ENCODE data around the gene CCDC178.

The CCDC178 gene

DNA sequence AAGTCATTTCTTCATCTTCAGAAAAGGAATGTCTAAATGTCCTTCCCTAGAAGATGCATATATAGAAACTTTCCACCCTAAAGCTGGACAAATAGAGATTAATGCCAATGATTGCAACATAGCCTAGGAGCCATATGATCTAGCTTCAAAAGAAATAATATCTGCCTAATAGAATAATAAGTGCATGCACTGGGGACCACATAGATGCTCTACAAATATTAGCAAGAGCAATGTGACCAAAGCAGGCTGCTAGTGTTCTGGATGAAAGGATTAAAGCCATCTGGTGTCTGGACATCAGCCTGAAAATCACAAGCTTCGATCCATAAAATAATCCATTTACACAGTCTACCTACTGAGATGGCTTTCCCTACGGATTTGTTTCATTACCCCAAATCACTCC lies 387.6 kb downstream of the CCDC178 start:
- no peak for DNase-seq (ENCODE audit: low read depth, low spot score)
- H3K4me3 ChIP-seq (ENCODE audit: low read length) = no peak overlapping the region

DNA sequence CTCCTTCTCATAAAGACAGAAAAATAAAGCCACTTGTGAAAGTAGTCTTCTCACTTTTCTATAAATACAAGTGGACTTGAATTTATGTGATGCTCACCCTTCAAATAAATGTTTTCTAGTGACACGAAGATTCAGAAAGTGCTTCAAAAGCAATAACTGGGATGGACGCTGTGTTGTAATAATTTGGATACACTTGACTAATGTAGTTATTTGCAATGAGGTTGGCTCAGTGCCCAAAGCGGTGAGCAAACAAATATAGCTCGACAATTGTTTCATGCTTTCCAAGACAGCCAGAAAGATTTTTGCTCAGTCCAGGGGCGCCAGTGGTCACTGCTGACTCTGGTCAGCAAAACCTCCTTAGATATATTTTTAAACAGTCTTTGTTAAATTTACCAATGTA lies 389.1 kb downstream of the CCDC178 start:
- DNase-seq (ENCODE audit: low read depth, low spot score) = no peak
- H3K4me3 ChIP-seq (ENCODE audit: low read length) = no peak overlapping the region

DNA sequence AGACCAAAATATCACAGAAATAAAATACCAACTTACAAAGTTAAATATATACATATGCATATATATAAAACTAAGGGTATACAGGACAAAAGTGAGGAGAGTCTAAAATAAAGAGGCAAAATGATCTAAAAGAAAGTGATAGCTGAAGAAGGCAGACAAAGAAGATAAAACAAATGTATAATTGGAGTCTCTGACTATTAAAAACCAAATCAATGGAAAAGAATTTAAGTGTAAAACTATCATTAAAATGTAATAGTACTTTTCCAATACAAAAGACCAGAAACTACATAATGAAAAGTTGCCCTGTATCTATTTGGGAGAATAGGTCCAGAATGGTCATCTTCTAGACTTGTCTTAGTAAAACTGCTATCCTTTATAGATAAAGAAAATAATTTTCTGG lies 400.3 kb downstream of the CCDC178 start:
- H3K4me3 ChIP-seq (ENCODE audit: low read length) = no peak overlapping the region
- DNase-seq (ENCODE audit: low read depth, low spot score) = no peak

DNA sequence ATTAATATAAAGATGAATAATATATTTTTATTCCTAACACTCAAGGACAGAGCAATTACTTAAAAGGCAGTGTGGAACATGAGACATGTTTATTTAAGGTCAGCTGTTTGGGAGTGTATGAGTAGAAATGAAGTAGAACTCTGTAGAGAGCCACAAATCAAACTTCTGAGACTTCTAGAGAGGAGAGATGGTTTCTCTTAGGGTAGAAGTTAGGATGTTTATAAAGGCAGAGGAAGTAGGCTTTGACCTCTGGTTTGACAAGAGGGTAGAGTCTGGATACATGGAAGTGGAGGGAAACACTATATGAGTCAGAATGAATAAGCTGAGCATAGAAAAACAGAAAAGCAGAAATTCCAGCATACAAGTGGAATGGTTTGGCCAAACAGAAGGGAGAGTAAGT lies 405.6 kb downstream of the CCDC178 start:
- H3K4me3 ChIP-seq (ENCODE audit: low read length) = no peak overlapping the region
- no peak for DNase-seq (ENCODE audit: low read depth, low spot score)

DNA sequence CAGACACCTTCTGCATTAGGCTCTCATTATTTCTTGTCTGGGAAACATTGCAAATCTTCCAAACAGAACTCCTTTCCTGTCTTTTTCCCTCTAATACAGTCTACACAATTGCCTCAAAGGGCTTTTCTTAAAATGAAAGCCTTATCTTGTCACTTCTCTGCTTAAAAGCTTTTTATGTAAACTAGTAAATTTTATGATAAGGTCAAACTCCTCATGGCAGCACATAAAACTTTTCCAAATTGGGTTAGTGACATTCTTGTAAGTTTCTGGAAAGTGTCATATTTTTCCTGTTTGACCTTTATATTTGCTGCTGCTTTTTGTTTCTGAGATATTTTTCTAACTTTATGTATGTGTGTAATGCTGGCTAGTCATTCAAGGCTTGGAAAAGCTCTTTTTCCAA lies 406.3 kb downstream of the CCDC178 start:
- DNase-seq (ENCODE audit: low read depth, low spot score) = no peak
- H3K4me3 ChIP-seq (ENCODE audit: low read length) = no peak overlapping the region

DNA sequence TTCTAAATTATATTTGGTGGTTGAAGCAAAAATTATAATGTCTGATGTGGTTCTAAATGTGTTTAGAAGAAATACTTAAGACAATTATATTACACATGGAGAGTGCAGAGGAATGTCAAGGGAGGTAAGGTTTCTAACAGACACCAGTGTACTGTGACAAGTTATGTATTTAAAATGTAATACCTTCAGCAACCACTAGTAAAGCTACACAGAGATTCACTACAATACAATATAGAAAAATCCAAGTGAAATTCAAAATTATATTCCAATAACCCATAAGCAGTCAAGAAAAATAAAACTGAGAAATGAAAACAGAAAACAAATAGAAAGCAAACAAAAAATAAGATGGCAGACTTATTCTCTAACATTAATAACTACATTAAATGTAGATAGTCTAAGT lies 418.2 kb downstream of the CCDC178 start:
- DNase-seq (ENCODE audit: low read depth, low spot score) = peak; percentile 1
- H3K4me3 ChIP-seq (ENCODE audit: low read length) = no peak overlapping the region

DNA sequence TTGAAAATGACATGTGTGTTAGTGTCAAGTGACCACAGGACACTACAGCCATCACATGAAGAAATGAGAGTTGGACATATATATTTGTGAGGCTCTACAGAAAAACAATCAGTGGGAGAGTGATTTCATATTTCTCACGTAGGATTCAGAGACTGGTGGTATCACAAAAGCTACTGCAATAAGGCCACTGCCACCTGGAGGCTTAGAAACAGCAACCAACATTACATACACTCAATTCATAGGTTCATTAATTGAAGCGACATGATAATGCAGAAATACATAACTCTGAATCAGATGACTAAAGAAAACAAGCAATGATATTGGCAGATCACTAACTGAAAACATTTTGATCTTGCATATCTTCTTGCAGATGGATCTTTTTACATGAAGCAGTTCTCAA lies 419.6 kb downstream of the CCDC178 start:
- H3K4me3 ChIP-seq (ENCODE audit: low read length) = no peak overlapping the region
- DNase-seq (ENCODE audit: low read depth, low spot score) = no peak

DNA sequence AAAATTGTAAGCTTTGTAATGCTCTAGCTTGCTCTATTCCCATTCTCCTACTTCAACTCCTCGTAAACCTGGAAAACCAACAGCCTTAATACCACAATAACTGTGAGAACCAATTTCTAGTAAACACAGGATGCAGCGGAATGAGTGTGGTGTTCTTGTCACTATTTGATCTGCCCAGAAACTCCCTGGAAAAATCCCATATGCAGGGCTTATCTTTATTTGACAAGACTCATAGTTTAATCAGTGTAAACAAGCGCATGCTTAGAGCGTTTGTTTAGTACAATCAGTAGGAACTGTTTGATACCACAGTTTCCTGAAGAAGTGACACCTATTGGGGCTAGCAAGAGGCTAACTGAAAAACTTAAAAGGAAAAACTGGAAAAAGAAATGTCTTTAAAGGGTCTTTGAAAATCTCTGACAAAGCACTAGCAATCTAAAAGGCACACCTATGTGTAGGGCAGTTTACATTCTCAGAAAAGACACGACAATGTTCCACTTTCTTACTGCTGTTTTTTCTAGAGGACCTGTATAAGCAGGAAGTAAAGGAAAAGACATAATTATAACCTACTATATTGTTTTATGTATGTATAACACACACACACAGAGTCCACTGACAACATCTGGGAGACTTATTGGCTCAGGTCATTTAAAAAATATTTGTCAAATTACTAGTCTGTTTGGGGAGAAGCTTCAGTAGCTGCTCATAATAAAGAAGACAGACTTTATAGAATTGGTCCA lies 426.3 kb downstream of the CCDC178 start:
- H3K4me3 ChIP-seq (ENCODE audit: low read length) = no peak overlapping the region
- no peak for DNase-seq (ENCODE audit: low read depth, low spot score)

DNA sequence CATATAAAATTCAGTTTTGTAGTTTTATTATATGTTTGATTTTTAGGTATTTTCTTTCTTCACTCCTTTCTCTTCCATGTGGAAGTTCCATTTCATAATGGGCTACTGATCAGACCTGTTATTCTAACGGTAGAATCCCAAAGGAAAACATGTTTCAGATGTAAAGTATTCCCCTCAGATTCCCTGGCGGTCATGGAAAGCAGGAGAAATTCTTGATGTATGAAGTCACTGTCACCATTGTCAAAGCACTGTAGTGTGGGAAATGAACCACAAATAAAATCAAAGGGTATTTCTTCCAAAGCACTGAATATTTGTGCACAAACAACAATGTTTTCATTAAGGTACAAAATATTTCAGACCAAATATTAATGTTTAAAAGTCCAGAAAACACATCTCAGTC lies 430.4 kb downstream of the CCDC178 start:
- DNase-seq (ENCODE audit: low read depth, low spot score) = no peak
- no peak overlapping the region for H3K4me3 ChIP-seq (ENCODE audit: low read length)

DNA sequence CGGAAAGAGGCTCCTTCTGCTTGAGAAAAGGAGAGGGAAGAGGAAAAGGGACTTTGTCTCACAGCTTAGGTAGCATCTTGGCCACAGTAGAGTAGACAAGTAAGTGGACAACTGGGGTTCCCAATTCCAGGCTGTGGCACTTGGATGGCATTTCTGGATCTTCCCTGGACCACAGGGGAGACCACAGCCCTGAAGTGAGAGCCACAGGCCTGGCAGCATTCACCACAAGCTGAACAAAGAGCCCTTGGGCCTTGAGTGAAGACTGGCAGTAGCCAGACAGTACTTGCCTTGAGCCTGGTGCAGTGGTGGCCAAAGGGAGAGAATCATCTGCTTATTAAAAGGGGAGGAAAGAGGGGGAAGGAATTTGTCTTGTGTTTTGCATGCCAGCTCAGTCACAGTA lies 441.6 kb downstream of the CCDC178 start:
- DNase-seq (ENCODE audit: low read depth, low spot score) = no peak
- H3K4me3 ChIP-seq (ENCODE audit: low read length) = no peak overlapping the region

DNA sequence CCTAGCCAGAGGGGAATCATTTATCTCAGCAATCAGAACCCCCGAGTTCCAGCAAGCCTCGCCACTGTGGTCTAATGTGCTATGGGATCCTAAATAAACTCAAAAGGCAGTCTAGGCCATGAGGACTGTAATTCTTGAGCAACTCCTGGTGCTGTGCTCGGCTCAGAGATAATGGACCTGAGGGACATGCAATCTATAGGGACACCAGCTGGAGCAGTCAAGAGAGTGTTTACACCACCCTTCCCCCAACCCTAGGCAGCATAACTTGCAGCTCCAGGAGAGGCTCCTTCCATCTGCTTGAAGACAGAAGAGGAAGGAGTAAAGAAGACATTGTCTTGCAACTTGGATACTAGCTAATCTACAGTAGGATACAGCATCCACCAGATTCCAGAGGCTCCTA lies 442.2 kb downstream of the CCDC178 start:
- DNase-seq (ENCODE audit: low read depth, low spot score) = no peak
- H3K4me3 ChIP-seq (ENCODE audit: low read length) = no peak overlapping the region

DNA sequence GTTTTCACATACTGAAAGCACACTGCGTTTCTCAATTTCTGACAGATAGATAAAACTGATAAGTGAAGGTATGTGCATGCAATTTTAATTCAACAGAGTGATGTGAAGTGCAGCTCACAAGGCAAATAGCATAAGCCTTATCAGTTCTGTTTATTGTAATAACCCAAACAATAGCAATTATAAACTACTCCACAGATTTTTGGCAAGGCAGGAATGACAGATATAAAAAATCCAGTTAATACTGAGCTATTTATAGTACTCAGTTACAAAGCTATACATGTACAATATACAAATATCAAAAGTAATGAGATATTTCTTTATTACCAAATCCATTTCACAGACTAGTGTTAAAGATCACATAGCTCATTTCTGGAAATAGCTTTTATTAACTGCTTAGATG lies 456.8 kb downstream of the CCDC178 start:
- no peak overlapping the region for H3K4me3 ChIP-seq (ENCODE audit: low read length)
- DNase-seq (ENCODE audit: low read depth, low spot score) = no peak

DNA sequence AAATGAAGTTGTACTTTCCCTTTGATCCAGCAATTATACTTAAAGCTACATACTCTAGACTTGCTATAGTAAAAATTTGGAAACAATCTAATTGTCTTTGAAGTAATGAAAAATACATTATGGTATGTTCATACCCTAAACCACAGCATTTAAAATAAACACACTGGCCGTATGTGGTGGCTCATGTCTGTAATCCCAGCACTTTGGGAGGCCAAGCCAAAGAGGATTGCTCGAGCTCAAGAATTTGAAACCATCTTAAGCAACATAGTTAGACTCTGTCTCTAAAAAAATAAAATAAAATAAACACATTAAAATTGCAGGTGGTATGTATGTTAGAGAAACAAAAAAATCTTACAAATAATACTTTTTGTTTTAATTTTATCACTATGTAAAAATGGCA lies 459.6 kb downstream of the CCDC178 start:
- DNase-seq (ENCODE audit: low read depth, low spot score) = no peak
- no peak overlapping the region for H3K4me3 ChIP-seq (ENCODE audit: low read length)

DNA sequence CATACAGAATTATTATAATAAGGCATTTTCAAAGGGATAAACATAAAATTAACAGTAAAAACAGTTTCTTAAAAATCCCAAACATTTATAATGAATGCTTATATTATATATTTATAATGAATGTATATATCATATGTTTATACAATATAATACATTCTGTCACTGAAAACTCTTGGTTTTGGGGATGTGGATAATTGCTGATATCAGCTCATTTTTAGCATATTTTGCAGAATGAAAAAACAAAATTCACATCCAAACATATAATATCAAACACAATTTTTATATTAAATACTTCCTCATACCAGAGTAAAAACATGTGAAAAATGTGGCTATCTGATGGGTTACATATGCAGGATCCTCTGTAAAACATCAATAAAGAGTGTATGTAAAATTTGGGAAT lies 465.0 kb downstream of the CCDC178 start:
- DNase-seq (ENCODE audit: low read depth, low spot score) = no peak
- no peak overlapping the region for H3K4me3 ChIP-seq (ENCODE audit: low read length)

DNA sequence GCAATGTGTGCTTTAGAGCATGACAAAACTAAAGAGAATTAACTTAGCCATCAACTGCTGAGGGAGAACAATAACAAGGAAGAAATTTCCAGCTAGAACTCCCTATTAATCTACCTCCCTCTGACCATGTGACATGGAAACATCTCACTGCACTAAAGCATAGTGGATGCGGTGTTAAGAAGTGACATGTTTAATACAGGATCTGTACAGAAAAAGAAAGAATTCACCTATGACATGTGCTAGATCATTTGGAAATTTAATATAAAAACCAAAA lies 465.4 kb downstream of the CCDC178 start:
- DNase-seq (ENCODE audit: low read depth, low spot score) = no peak
- H3K4me3 ChIP-seq (ENCODE audit: low read length) = no peak overlapping the region

DNA sequence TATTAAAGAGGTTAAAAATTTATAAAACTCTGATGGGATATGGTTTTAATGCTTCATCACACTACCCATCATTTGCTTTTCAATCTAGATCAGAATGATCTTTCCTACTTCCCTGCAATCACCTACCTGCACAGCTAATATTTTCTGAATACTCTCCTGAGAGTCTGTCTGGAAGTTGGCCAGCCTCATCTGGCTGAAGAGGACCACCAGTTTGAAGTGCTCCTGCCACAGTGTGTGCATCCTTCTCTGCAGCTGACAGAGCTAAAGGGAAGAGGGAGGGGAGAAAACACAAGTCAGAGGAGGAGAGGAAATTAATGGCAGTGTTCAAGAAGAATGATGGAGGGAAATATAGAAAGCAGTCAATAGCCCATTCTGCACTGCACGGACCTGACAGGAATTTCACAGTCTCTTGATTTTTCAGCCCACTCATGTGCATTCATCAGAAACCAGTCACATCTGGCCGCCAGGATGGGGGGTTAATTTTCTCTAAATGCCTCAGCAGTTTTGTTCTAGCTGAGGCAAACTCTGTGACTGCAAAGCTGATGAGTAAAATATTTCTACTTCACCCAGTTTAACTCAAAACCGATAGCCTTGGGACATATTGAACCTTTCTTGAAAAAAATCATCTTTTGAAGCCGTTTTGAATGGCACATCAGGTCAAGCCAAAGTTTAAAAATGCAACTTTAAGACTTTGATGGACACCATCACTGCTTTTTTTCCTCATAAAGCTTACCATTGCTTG lies 465.9 kb downstream of the CCDC178 start:
- no peak for DNase-seq (ENCODE audit: low read depth, low spot score)
- H3K4me3 ChIP-seq (ENCODE audit: low read length) = no peak overlapping the region

DNA sequence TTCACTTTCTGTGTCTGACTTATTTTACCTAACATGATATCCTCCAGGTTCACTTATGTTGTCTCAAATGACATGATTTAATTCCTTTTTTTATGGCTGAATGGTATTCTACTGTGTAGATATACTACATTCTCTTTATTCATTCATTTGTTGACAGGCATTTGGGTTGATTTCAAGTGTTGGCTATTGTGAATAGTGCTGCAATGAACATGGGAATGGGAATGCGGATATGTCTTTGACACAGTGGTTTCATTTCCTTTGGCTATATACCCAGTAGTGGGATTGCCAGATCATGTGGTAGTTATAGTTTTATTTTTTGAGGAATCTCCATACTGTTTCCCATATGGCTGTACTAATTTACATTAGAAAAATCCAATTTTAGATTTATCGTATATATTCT lies 472.3 kb downstream of the CCDC178 start:
- no peak overlapping the region for H3K4me3 ChIP-seq (ENCODE audit: low read length)
- no peak for DNase-seq (ENCODE audit: low read depth, low spot score)

DNA sequence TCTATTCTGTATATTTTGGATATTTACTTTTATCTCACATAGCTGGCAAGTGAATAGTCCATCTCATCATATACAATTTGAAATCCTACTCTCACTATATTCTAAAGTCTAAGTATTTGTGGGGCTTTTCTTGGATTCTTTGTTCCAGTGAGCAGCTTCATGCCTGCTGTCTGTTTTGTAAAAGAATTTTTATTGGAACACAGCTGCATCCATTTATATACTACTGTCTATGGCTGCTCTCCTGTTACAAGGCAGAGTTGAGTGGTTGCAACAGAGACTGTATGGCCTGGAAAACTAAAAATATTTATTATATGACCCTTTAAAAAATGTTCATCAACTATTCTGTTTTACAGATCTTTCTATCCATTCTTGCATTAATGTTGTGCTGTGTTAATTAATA lies 474.4 kb downstream of the CCDC178 start:
- no peak for DNase-seq (ENCODE audit: low read depth, low spot score)

DNA sequence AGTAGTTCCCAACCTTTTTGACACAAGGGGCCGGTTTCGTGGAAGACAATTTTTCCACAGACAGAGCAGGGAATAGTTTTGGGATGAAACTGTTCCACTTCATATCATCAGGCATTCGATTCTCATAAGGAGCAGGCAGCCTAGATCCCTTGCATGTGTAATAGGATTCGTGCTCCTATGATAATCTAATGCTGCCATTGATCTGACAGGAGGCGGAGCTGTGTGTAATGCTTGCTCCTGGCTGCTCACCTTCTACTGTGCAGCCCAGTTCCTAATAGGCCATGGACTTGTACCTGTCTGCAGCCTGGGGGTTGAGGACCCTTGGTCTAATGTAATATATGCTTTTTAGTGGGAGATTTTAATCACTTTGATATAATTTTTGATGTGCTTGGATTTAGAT lies 479.0 kb downstream of the CCDC178 start:
- no peak overlapping the region for H3K4me3 ChIP-seq (ENCODE audit: low read length)
- DNase-seq (ENCODE audit: low read depth, low spot score) = no peak

More for the DNA sequence above, 474.4 kb downstream of the CCDC178 start:
- H3K4me3 ChIP-seq (ENCODE audit: low read length) = no peak overlapping the region

DNA sequence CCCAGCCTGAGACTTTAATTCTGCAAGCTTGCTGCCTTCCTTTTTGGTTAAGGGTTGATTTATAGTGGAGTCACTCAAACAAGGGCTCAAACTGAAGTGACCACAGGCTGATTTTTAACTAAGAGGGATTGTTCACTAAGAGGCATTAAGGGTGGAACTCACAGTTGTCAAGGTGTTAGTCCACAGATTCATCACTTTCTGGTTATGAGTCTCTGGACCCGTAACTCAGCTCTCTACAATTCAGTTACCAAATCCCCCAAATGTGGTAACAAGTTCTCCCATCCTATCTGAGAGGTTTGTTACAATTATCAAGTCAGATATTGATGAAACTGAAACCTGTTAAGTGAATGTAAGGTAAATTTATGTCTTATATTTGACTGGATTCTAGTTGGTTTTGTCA lies 481.8 kb downstream of the CCDC178 start:
- no peak overlapping the region for H3K4me3 ChIP-seq (ENCODE audit: low read length)
- DNase-seq (ENCODE audit: low read depth, low spot score) = no peak

DNA sequence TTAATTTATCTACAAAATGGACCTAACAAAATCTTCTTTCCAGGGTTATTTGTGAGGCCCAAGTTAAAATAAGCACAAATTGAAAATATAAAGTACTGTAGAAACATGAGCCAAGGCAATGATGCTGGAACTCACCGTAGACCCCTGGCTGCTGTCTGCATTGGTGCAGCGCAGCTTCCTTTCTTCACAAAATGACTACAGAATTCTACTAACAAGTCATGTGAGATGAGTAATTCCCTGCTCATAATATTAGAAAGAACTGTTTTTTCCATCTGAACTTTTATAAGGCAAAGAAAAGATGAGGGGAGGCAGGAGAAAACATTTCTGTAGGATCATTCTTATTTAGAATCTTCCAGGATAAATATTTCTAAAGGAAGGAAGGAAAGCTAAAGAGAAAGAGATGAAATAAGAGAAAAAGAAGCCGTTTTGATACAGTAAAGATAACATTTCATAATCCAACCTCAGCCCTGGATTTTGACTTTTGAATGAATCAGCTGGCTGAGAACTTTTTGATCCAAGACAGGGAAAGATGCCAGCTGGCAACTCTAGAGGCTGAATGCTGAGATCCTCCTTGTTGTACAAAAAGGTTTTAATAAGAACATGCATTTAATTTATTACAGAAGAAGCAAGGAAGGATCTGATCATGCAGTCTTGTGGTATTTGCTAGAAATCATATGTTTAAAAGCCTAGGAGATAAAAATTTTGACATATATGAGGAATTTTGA lies 483.8 kb downstream of the CCDC178 start:
- no peak overlapping the region for H3K4me3 ChIP-seq (ENCODE audit: low read length)
- no peak for DNase-seq (ENCODE audit: low read depth, low spot score)
